22Rv1 (cell line): ENCODE results near the gene ECE2.

Source experiments
- ZFX ChIP-seq: fragments of 450-650 bp; IDR thresholded peaks from 2 replicates; pipeline ENCODE4 v1.6.1; 2017; ENCODE audit warnings: antibody characterized with exemption, borderline replicate concordance
- TF ChIP-seq, protein P1 (sequence below): fragments of 450-650 bp; IDR thresholded peaks from 2 replicates; pipeline ENCODE4 v1.5.1; 2017; ENCODE audit warnings: mild to moderate bottlenecking

DNA sequence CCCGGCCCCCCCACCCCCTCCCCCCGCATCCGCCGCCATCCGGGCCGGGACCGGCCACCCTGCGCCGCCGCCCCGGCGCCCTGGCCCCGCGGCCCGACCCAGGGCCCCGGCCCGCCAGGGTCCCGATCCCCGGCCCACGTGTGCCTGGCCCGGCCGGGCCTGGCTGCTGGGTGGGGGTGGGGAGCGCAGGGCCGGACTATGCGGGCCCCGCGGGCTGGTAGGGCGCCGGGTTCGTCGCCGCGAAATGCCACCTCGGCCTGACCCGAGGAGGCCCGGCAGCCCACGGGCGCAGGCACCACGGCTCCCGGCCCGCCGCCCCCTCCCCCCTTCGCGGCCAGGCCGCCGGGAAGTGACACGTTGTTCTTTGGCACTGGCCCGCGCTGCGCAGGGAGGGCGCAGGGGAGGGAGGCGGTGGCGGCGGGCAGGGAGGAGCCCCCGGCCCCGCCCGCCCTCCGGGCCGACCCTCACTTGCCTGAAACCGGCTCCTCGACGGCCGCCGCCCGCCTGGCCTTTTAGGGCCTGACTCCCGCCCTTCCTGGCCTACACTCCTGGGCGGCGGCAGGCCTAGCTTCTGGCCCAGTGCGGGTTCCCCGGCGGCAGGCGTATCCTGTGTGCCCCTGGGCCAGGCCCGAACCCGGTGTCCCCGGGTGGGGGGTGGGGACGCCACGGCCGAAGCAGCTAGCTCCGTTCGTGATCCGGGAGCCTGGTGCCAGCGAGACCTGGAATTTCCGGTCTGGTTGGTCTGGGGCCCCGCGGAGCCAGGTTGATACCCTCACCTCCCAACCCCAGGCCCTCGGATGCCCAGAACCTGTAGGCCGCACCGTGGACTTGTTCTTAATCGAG is 39.1 kb downstream of the ECE2 start:
- TF ChIP-seq, protein P1, sequence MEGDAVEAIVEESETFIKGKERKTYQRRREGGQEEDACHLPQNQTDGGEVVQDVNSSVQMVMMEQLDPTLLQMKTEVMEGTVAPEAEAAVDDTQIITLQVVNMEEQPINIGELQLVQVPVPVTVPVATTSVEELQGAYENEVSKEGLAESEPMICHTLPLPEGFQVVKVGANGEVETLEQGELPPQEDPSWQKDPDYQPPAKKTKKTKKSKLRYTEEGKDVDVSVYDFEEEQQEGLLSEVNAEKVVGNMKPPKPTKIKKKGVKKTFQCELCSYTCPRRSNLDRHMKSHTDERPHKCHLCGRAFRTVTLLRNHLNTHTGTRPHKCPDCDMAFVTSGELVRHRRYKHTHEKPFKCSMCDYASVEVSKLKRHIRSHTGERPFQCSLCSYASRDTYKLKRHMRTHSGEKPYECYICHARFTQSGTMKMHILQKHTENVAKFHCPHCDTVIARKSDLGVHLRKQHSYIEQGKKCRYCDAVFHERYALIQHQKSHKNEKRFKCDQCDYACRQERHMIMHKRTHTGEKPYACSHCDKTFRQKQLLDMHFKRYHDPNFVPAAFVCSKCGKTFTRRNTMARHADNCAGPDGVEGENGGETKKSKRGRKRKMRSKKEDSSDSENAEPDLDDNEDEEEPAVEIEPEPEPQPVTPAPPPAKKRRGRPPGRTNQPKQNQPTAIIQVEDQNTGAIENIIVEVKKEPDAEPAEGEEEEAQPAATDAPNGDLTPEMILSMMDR: no peak
- TF ChIP-seq ZFX: no peak
